ENCODE measurements around the gene PIGL.
"Not testable (repeated sequence)": the region's sequence is repeated elsewhere in the genome, so short reads cannot be mapped to it uniquely, and the experiment has no call there.

The PIGL gene

DNA sequence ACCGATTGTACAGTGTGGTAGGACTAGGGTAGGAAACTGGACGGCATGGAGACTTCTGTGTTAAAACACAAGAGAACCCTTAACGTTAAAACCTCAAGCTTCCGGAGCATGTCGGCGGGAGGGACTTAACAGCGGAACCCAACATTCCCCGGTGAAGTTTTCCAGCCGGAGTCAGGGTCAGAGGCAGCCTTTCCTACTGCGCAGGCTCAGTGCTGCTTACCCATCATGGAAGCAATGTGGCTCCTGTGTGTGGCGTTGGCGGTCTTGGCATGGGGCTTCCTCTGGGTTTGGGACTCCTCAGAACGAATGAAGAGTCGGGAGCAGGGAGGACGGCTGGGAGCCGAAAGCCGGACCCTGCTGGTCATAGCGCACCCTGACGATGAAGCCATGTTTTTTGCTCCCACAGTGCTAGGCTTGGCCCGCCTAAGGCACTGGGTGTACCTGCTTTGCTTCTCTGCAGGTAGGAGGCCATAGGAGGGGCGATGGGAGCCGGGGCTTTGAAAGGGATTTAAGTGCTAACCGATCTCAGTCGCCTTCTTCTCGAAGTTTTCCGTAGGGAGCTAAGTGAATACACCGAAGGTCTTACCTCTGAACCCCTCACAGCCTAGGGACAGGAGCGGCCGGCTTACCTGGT lies at the start of gene PIGL:
TSS of gene PIGL (plus strand) at position 209 of the 634 bp plus-strand sequence. CDS start at position 226, 17 bp downstream.
- DNase-seq: peak; percentile 85 to 89

DNA sequence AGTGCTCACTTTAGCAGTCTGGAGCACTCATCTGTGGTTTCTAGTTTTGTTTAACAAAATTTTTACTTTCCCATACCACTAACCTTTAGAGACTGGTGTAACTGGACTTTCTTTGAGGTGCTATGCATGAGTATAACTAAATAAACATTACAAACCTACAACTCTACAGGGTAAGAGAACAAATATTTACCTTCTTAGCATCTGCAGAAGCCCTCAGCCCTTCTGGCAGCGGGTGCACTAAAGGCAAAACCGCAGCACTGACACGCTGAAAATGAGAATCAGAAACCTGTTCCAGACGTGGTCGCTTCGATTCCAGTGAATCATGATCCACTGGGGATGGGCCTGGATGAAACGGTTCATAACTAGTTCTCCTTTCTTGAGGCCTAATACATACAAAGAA lies 45.4 kb upstream of the PIGL start:
- DNase-seq: no peak

DNA sequence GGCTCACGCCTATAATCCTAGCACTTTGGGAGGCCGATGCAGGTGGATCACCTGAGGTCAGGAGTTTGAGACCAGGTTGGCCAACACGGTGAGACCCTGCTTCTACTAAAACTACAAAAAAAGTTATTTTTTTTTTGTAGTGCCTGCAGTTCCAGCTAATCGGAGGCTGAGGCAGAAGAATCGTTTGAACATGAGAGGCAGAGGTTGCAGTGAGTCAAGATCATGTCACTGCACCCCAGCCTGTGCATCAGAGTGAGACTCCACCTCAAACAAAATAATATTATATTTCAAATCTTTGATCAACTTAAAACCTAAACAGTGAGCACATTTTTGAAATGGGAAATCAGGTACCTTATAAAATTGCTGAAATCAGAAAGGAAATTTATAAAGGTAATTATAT lies 38.2 kb upstream of the PIGL start:
- no peak for DNase-seq

DNA sequence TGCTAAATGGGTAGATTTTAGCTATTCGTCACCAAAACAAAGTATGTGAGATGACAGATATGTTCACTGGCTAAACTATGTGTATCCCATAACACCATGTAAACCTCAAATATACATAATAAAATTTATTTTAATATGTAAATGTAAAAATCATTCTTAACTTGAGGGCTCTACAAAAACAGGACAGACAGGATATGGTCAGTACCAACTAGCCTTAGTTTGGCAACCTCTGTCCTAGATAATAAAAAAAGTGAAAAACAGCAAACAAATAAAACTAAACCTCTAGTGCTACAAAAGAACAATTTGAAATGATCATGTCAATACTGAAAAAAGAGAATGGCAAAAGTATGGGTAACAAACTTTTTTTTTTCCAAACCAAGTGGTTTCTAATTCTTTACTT lies 35.4 kb upstream of the PIGL start:
- DNase-seq: no peak

GRCh38 chr17:16187642-16188041 lies 29.4 kb upstream of the PIGL start:
- DNase-seq: no peak

DNA sequence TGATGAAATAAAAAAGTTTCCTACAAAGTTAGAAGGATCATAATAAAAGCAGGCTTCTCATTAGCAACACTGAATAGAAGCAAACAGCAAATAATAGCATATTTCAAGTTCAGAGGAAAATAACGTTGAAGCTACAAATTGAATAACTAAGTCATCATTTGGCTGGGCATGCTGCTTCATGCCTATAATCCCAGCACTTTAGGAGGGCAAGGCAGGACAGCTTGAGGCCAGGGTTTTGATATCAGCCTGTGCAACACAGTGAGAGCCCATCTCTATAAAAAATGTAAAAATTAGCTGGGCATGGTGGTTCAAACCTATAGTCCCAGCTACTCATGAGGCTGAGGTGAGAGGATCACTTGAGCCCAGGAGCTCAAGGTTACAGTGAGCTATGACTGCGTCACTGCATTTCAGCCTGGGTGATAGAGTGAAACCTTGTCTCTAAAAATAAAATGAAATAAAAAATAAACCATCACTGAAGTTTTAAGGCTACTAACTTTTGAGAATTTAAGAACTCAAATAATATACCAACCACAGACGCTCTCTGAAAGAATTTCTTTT lies 27.1 kb upstream of the PIGL start:
- DNase-seq: no peak

- no peak for DNase-seq
These were observed 26.2 kb upstream of the PIGL start for GRCh38 chr17:16190703-16191360.

- no peak for DNase-seq
These were observed 25.4 kb upstream of the PIGL start for GRCh38 chr17:16191604-16192003.

- peak in 1 of 2 donors; percentile 34 for DNase-seq
These were observed 22.6 kb upstream of the PIGL start for GRCh38 chr17:16194307-16194835.

DNA sequence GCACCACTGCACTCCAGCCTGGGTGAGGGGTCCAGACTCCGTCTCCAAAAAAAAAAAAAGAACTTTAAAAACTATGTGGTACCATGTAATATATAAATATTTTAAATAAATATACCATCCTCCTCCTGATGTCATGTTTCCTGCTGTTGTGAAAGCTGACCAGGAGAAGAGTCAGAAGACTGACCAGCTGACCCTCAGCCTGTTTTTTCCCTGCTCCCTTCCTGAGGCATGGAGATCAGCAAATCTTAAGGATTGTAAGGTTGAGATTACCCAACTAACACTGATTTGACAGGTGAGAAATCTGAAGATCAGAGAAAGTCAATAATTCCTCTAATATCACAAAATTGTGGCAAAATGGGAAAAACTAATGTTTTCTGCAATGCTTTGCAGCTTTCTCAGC lies 19.7 kb upstream of the PIGL start:
- no peak for DNase-seq

- peak in 1 of 2 donors; percentile 13 for DNase-seq
These were observed 17.9 kb upstream of the PIGL start for GRCh38 chr17:16199093-16199492.

- DNase-seq: not testable (repeated sequence)
These were observed 15.3 kb upstream of the PIGL start for GRCh38 chr17:16201693-16202131.

DNA sequence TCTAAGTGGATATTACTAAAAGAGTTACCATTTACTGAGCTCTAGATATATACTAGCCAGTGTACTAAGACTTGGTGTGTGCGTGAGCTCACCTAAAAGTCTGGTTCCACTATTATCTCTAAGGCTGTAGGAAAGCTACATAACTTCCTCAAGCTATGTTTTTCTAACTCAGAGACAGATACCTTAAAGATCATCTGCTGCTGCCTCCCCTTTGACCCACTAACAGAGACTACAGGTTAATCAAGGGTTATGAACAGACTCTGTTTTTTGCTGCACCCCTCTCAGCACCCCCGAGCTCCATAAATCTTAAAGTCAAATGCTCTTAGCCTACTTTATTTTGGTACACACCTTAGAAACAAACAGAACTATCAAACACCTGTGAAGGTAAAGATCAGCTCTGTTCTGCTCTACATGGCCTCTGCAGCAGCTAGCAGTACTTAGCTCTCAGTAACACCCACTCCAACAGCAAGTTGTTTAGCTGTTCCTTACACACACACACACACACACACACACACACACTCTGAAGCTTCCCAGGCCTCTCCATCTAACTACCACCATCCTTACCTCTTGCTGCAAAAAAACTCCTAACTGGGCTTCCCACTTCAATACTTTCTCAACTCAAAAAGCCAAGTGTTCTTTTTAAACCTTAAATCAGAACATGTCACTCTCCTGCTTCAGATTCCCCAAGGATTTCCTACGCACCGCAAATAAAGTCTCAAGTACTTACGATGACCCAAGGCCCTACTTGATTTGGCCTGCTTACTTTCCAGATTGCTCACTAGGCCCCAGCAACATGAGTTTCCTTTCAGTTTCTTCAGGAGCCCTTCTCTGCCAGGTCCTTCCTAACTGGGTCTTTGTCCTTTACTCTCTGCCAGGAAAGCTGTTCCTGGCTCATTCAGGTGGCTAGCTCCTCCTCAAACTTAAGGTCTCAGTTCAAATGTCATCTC lies 14.2 kb upstream of the PIGL start:
- not testable (repeated sequence) for DNase-seq

- not testable (repeated sequence) for DNase-seq
These were observed 12.2 kb upstream of the PIGL start for GRCh38 chr17:16204763-16205162.

- DNase-seq: no peak
These were observed 5.4 kb upstream of the PIGL start for GRCh38 chr17:16211590-16211989.

- DNase-seq: no peak
These were observed 4.2 kb upstream of the PIGL start for GRCh38 chr17:16212793-16213192.

DNA sequence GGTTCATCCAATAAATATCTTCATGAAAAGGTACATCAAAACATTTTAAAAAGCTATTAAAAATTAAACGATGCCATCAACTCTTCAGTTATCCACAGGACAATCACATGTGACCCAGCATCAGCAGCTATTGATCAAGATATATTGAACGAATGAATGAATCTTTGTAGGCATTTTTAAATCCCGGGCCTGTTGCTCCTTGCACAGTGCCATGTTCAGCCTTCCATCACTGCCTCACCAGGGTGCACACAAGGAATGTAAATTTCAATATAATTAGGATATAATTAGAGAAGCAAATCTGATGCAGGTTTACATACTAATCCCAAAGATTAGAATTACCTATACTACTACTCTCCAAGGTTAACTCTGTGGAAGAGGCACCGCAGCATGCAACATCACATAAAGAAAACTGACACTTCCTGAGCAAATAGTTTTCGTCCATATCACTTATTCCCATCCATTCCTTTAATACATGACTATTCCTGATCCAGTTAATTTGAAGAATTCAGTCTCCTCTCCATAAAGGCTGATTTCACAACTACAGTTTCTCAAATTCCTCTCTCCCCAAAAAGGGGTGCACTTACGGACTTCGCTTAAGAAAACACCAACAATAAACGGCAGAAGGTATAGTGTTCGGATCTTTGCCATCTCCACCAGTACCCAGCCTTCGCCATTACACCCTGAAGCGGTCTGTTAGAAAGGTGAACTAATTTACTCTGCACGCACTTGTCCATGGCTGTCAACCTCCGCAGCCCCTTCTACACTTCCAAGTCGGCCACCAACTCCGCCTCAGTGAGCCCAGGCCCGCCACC lies 2.6 kb upstream of the PIGL start:
- no peak for DNase-seq

GRCh38 chr17:16215002-16215272 lies 2.1 kb upstream of the PIGL start:
- peak; percentile 19 to 28 for DNase-seq

- peak; percentile 87 for DNase-seq
These were observed 1.6 kb upstream of the PIGL start, which contains the start of gene NCOR1 for GRCh38 chr17:16215273-16215964. NCOR1 (minus strand) TSS chr17:16215534; CDS start chr17:16194569, 20,965 bp downstream.

DNA sequence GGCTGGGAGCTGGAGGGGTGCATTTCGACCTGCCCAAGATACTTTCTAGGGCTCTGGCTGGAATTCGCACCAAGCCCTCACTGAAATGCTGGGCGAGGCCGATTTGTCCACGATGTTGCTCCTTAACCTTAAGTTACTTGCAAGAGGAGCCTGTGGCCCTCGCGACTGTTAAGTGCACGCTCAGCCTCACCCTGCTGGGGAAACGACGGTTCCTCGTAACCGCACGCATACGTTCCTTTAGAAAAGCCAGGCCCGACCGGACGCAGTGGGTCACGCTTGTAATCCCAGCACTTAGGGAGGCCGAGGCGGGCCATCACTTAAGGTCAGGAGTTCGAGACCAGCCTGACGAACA lies 1.1 kb upstream of the PIGL start:
- DNase-seq: peak in 1 of 2 donors; percentile 23

- not testable (repeated sequence) for DNase-seq
These were observed 539 bp upstream of the PIGL start for GRCh38 chr17:16216341-16217001.

Data from CD4-positive, alpha-beta T cell treated with Interleukin-1 beta for 1 hour (primary cell).